ENCODE results near the gene COL9A2.

The COL9A2 gene

DNA sequence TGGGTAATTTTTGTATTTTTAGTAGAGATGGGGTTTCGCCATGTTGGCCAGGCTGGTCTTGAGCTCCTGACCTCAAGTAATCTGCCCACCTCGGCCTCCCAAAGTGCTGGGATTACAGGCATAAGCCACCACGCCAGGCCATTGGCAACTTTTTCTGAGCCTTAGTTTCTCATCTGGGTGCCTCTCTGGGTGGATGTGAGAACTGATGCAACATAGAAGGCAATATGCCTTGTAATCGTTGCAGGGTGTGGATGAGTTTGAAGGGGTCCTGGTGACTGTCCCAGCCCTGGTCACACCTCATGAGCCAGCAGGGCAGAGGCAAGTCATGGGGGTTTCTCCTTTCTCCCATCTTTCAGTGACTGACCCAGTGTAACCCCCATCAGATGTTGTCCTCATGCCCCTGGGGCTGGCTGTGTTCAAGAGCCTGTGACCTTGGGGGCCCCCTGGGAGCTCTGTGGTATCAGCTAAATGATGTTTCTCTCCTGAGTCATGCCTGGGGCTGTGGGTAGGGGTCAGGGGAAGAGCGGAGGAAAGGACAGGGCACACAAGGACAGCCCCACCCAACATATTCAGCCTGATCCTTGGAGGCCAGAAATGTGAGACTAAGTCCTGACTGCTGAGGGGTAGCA lies 3.6 kb downstream of the COL9A2 start:
- Histone ChIP-seq H3K27ac (no peak overlapping the region), H3K4me1 (ENCODE audit: control insufficient read depth in 1 of 2, insufficient read depth in 1 of 2, low read depth in 1 of 2, low read length in 1 of 2) (peaks cover 42 to 46% of the 10 kb centered on the region in 2 experiments), H3K36me3 (no peaks in the 10 kb centered on the region), H3K27me3 (peaks cover 31% of the 10 kb centered on the region), H3K4me3 (ENCODE audit: low read depth in 1 of 2, low read length in 1 of 2) (no peak overlapping the region), H3K9me3 (no peaks in the 10 kb centered on the region)
- TF ChIP-seq, protein P1, sequence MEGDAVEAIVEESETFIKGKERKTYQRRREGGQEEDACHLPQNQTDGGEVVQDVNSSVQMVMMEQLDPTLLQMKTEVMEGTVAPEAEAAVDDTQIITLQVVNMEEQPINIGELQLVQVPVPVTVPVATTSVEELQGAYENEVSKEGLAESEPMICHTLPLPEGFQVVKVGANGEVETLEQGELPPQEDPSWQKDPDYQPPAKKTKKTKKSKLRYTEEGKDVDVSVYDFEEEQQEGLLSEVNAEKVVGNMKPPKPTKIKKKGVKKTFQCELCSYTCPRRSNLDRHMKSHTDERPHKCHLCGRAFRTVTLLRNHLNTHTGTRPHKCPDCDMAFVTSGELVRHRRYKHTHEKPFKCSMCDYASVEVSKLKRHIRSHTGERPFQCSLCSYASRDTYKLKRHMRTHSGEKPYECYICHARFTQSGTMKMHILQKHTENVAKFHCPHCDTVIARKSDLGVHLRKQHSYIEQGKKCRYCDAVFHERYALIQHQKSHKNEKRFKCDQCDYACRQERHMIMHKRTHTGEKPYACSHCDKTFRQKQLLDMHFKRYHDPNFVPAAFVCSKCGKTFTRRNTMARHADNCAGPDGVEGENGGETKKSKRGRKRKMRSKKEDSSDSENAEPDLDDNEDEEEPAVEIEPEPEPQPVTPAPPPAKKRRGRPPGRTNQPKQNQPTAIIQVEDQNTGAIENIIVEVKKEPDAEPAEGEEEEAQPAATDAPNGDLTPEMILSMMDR (IDR thresholded peaks at IDR 0.05): no peak

DNA sequence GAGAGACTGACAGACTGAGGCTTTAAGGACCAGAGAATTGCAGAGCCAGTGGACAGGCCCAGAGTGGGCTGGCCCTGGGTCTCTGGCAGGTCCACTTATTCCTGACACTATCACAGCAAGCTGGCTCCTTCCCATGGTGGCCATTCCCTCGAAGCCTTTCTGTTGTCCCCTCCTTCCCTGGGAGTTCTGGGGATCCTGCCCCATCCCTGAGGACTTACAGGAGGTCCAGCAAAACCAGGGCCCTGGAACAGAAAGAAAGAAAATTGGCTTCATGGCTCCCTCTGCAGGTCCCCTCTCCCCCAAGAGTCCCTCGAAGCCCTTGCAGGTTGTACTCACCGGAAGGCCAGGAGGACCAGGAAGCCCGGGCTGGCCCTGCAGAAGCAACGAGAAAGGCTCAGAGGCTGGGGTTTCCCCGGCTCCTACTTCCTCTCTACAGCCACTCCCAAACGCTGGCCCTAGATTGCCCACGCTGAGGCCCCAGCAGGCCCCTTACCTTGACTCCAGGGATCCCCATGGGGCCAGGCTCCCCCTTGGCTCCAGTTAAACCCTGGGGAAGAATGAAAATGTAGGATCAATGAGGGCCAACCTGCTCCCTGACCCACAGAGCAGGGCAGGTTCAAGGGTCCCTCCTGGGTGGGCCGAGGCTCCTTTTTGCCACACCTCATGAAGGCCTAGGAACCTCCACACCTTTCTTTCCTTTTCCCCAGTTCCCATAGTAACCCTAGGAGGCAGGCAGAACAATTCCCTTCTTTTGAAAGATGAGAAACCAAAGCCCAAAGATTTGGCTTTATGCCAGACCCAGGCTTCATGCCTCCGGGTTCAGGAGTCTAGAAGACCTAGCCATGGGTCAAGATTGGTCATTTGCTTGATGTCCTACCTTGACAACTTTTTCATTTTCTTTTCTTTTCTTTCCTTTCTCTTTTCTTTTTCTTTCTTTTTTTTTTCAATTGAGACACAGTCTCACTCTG lies 4.6 kb downstream of the COL9A2 start:
- peak overlapping the region; percentile 34 for H3K27ac ChIP-seq
- H3K4me1 ChIP-seq (ENCODE audit: control insufficient read depth in 1 of 2, insufficient read depth in 1 of 2, low read depth in 1 of 2, low read length in 1 of 2): peaks cover 41 to 46% of the 10 kb centered on the region in 2 experiments
- H3K4me3 ChIP-seq (ENCODE audit: low read depth in 1 of 2, low read length in 1 of 2): peak overlapping the region; percentile 17 to 50
- H3K9me3 ChIP-seq: no peaks in the 10 kb centered on the region
- TF ChIP-seq, protein P1 (IDR thresholded peaks at IDR 0.05): no peak
- H3K27me3 ChIP-seq: peaks cover 22% of the 10 kb centered on the region
- peaks cover 5% of the 10 kb centered on the region for H3K36me3 ChIP-seq

DNA sequence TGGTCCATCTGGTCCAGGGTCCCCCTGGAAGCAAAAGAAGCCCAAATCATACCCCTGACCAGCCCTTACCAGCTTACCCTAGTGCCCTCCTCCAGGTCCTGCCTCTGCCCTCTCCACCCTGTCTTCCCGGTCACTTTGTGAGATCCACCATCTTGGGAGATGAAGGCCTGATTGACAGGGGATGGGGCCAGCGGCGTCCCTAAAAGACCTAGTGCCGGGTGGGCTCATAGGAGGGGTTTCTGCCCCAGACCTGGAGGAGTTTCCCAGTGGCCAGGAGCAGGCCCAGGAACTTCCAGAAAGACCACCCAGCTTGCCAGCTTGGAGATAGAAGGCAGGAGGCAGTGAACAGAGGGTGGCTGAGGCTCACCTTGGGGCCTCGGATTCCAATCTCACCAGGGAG lies 5.4 kb downstream of the COL9A2 start:
- H3K9me3 ChIP-seq: no peaks in the 10 kb centered on the region
- no peak overlapping the region for H3K4me3 ChIP-seq (ENCODE audit: low read depth in 1 of 2, low read length in 1 of 2)
- H3K36me3 ChIP-seq: peaks cover 6% of the 10 kb centered on the region
- peaks cover 13% of the 10 kb centered on the region for H3K27me3 ChIP-seq
- no peak overlapping the region for H3K27ac ChIP-seq
- peaks cover 35 to 39% of the 10 kb centered on the region in 2 experiments for H3K4me1 ChIP-seq (ENCODE audit: control insufficient read depth in 1 of 2, insufficient read depth in 1 of 2, low read depth in 1 of 2, low read length in 1 of 2)
- TF ChIP-seq, protein P1 (IDR thresholded peaks at IDR 0.05): no peak

DNA sequence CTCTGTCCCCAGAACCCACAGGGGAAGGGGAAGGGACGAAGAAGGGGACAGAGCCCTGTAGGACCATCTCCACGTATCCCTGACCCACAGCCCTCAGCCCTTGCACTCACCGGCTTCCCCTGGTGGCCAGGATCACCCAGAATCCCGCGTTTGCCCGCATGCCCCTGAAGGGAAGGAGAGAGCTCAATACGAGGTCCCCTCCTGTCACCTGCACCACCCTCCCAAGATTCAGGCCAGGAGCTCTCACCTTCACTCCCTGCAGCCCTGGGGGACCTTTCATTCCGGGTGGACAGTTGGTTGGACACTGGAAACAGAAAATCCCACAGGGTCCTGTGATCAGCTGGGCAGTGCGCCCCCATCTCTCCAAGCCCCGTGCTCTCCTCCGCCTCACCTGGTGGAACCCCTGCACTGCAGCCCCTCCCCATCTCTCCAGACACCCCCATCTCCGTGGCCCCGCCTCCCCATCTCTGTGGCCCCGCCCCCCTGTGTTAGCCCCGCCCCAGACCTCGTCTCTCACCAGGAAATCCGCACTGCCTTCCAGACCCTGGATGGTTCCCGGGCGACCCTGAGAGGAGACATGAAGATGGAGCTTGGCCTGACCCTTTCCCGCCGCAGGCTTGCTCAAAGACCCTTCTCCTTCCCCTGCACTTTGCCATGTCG lies 6.0 kb downstream of the COL9A2 start:
- TF ChIP-seq, protein P1 (IDR thresholded peaks at IDR 0.05): no peak
- H3K36me3 ChIP-seq: peaks cover 9% of the 10 kb centered on the region
- no peak overlapping the region for H3K4me3 ChIP-seq (ENCODE audit: low read depth in 1 of 2, low read length in 1 of 2)
- H3K27me3 ChIP-seq: peaks cover 8% of the 10 kb centered on the region
- no peaks in the 10 kb centered on the region for H3K9me3 ChIP-seq
- no peak overlapping the region for H3K27ac ChIP-seq
- H3K4me1 ChIP-seq (ENCODE audit: control insufficient read depth in 1 of 2, insufficient read depth in 1 of 2, low read depth in 1 of 2, low read length in 1 of 2): peaks cover 29 to 33% of the 10 kb centered on the region in 2 experiments

DNA sequence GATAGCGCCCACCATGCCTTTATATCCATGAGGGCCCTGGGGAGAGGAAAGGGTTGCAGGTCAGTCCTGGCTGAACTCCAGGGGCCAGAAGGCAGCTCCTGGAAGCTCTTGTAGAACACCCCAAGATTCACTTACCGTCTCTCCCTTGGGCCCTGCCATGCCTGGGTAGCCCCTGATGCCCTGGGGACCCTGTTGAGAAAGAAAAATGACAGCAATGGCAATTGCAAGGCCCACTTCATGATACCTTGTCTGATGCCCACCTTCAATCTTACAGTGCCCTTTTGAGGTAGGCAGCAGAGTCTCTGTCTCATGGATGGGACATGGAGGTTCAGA lies 7.0 kb downstream of the COL9A2 start:
- H3K27ac ChIP-seq: no peak overlapping the region
- peaks cover 19 to 23% of the 10 kb centered on the region in 2 experiments for H3K4me1 ChIP-seq (ENCODE audit: control insufficient read depth in 1 of 2, insufficient read depth in 1 of 2, low read depth in 1 of 2, low read length in 1 of 2)
- no peaks in the 10 kb centered on the region for H3K9me3 ChIP-seq
- H3K36me3 ChIP-seq: peaks cover 16% of the 10 kb centered on the region
- no peak overlapping the region for H3K4me3 ChIP-seq (ENCODE audit: low read depth in 1 of 2, low read length in 1 of 2)
- TF ChIP-seq, protein P1 (IDR thresholded peaks at IDR 0.05): no peak
- no peaks in the 10 kb centered on the region for H3K27me3 ChIP-seq
